ENCODE measurements around the gene ADM. TPM values are rescaled to one million over a fixed set of nuclear protein-coding genes. Genes with fewer than 3 reads are reported as not detected.

The ADM gene
- total and polyA plus RNA-seq, 2 donors (not counting 1 experiment from before 2014, with no cell fraction given) = 2.3 to 10.4 TPM

- H3K9me3 Mint-ChIP-seq (ENCODE audit: insufficient read depth) = no peaks in the 10 kb centered on the region
- H3K4me1 Mint-ChIP-seq = peaks cover 17% of the 10 kb centered on the region
- intact Hi-C loops (cut with micrococcal nuclease) = no loop called here
- 94% methylated on average over 23 of the region's 24 CpGs for WGBS (ENCODE audit: insufficient coverage)
- Histone ChIP-seq H3K27ac (ENCODE audit: low read length in 2 of 2) (no peak overlapping the region), H3K9me3 (ENCODE audit: control extremely low read depth in 1 of 3, control insufficient read depth in 2 of 3, insufficient read depth in 1 of 3, low read length in 2 of 3) (no peaks in the 10 kb centered on the region), H3K4me2 (replicated peaks; ENCODE audit: low read depth, low read length, poor library complexity, severe bottlenecking) (no peak overlapping the region), H3K79me2 (ENCODE audit: control insufficient read depth, insufficient read depth, low read length) (peaks cover 38% of the 10 kb centered on the region), H4K20me1 (ENCODE audit: control insufficient read depth, insufficient read depth, low read length, poor library complexity, severe bottlenecking) (peaks cover 18% of the 10 kb centered on the region), H3K4me1 (ENCODE audit: control insufficient read depth in 2 of 2, insufficient read depth in 2 of 2, low read length in 2 of 2) (peaks cover 6% of the 10 kb centered on the region in 2 donors), H2AFZ (ENCODE audit: insufficient read depth, low read depth, low read length, poor library complexity, severe bottlenecking) (no peak overlapping the region), H3K4me3 (ENCODE audit: control extremely low read depth in 1 of 5, extremely low read depth in 1 of 5, insufficient read depth in 1 of 5, low read depth in 2 of 5, low read length in 4 of 5) (no peak overlapping the region), H3K36me3 (replicated peaks in 1 of 2; ENCODE audit: control extremely low read depth in 1 of 2, control insufficient read depth in 1 of 2, extremely low read depth in 1 of 2, insufficient read depth in 2 of 2, low read length in 1 of 2) (no peaks in the 10 kb centered on the region), H3K27me3 (replicated peaks in 1 of 4; ENCODE audit: control extremely low read depth in 1 of 4, control insufficient read depth in 3 of 4, insufficient read depth in 4 of 4, low read length in 3 of 4) (peaks cover 0 to 6% (median 0%) of the 10 kb centered on the region in 4 experiments), H3K9ac (ENCODE audit: low read length) (no peak overlapping the region)
- H3K27ac Mint-ChIP-seq = no peak overlapping the region
- ATAC-seq (ENCODE audit: low read depth) (no peak), DNase-seq (no peak)
- no peak overlapping the region for H3K4me3 Mint-ChIP-seq
- peaks cover 21% of the 10 kb centered on the region for H3K27me3 Mint-ChIP-seq
- ChIA-PET CTCF (interaction anchor here (1.4 kb wide), 1 partner anchor 18 kb away, joined by 3 read pairs; no protein-coding TSS in a partner anchor), POLR2A (no interaction called here)
- TF ChIP-seq EZH2 (IDR thresholded peaks at IDR 0.05; ENCODE audit: borderline replicate concordance, insufficient read depth, low read depth, low read length, poor library complexity, severe bottlenecking) (no peak), CTCF (IDR thresholded peaks at IDR 0.05) (no peak)
Observed at GRCh38 chr11:10288881-10289764, 15.8 kb upstream of the ADM start.

GRCh38 chr11:10289765-10290380 lies 15.0 kb upstream of the ADM start:
- Histone ChIP-seq H3K27me3 (replicated peaks in 1 of 4; ENCODE audit: control extremely low read depth in 1 of 4, control insufficient read depth in 3 of 4, insufficient read depth in 4 of 4, low read length in 3 of 4) (peaks cover 0 to 13% (median 5%) of the 10 kb centered on the region in 4 experiments), H3K27ac (ENCODE audit: low read length in 2 of 2) (no peak overlapping the region), H3K4me1 (ENCODE audit: control insufficient read depth in 2 of 2, insufficient read depth in 2 of 2, low read length in 2 of 2) (peaks cover 13% of the 10 kb centered on the region in 2 donors), H2AFZ (ENCODE audit: insufficient read depth, low read depth, low read length, poor library complexity, severe bottlenecking) (no peak overlapping the region), H4K20me1 (ENCODE audit: control insufficient read depth, insufficient read depth, low read length, poor library complexity, severe bottlenecking) (peaks cover 18% of the 10 kb centered on the region), H3K79me2 (ENCODE audit: control insufficient read depth, insufficient read depth, low read length) (peaks cover 33% of the 10 kb centered on the region), H3K9ac (ENCODE audit: low read length) (no peak overlapping the region), H3K9me3 (ENCODE audit: control extremely low read depth in 1 of 3, control insufficient read depth in 2 of 3, insufficient read depth in 1 of 3, low read length in 2 of 3) (no peaks in the 10 kb centered on the region), H3K4me2 (replicated peaks; ENCODE audit: low read depth, low read length, poor library complexity, severe bottlenecking) (no peak overlapping the region), H3K36me3 (replicated peaks in 1 of 2; ENCODE audit: control extremely low read depth in 1 of 2, control insufficient read depth in 1 of 2, extremely low read depth in 1 of 2, insufficient read depth in 2 of 2, low read length in 1 of 2) (no peaks in the 10 kb centered on the region), H3K4me3 (ENCODE audit: control extremely low read depth in 1 of 5, extremely low read depth in 1 of 5, insufficient read depth in 1 of 5, low read depth in 2 of 5, low read length in 4 of 5) (no peak overlapping the region)
- TF ChIP-seq EZH2 (IDR thresholded peaks at IDR 0.05; ENCODE audit: borderline replicate concordance, insufficient read depth, low read depth, low read length, poor library complexity, severe bottlenecking) (no peak), CTCF (IDR thresholded peaks at IDR 0.05) (no peak)
- 98% methylated on average over 6 of the region's 10 CpGs for WGBS (ENCODE audit: insufficient coverage)
- no peak overlapping the region for H3K4me3 Mint-ChIP-seq
- ChIA-PET POLR2A (no interaction called here), CTCF (no interaction called here)
- H3K27me3 Mint-ChIP-seq = peaks cover 23% of the 10 kb centered on the region
- intact Hi-C loops (cut with micrococcal nuclease) = no loop called here
- DNase-seq (no peak), ATAC-seq (ENCODE audit: low read depth) (no peak)
- peaks cover 19% of the 10 kb centered on the region for H3K4me1 Mint-ChIP-seq
- H3K9me3 Mint-ChIP-seq (ENCODE audit: insufficient read depth) = no peaks in the 10 kb centered on the region
- no peak overlapping the region for H3K27ac Mint-ChIP-seq
